ENCODE measurements around the gene BUB3.
"Not testable (repeated sequence)": the region's sequence is repeated elsewhere in the genome, so short reads cannot be mapped to it uniquely, and the experiment has no call there.

Gene BUB3

DNA sequence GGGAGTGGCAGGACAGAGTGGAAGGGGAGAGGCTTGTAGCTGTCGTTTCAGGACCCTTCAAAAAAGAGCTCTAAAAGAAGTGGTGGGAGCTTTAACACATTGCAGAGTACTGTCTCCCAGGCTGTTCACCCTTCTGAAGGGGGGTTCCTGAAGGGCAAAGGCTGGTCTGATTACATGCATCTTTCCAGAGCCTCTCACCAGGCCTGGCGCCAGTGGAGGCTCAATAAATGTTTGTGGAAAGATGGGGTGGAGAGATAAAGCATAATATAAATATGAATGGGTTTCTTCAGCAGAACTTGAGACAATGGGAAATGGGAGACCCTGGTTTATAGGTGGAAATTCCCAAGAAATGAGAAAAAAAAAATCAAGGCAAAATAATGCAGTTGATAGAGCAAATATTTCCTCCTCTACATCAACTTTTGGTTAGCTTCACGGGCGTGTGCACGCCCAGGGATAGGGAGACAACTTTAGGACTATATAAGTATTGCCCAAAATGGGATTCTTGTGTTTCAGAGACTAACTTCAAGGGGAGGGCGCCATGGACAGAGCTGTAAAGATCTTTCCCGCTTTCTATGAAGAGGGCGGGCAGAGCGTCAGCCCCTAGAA, 613 bp upstream of the BUB3 start:
- in situ Hi-C loops (cut with HindIII; ENCODE audit: low sequenced_read_pairs) = no loop called here

DNA sequence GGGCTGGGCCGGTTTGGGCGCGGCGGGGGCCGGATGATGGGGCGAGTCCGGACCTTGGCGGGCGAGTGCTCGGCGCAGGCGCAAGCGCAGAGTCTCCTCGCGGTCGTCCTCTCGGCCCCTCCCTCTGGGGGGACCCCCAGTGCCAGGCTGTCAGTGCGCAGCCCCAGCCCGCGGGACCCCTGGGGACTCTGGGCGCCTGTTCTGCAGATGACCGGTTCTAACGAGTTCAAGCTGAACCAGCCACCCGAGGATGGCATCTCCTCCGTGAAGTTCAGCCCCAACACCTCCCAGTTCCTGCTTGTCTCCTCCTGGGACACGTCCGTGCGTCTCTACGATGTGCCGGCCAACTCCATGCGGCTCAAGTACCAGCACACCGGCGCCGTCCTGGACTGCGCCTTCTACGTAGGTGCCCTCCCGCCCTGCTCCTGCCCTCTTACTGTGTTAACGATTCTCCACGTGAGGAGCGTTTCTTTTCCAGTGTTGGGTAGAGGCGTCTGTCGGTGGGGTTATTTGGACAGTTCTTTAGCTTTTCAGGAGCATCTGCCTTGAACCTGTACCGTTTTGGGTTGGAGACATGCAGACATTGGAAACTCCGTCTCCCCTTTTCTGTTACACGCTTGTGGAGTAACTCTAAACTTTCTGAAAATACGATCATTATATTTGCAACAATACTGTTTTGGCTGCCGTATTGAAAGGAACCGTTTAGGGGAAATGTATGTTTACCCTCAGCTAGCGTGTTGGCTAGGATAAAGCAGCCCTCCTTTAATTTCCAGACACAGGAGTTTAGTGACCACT, 706 bp downstream of the BUB3 start:
- in situ Hi-C loops (cut with HindIII; ENCODE audit: low sequenced_read_pairs) = no loop called here

DNA sequence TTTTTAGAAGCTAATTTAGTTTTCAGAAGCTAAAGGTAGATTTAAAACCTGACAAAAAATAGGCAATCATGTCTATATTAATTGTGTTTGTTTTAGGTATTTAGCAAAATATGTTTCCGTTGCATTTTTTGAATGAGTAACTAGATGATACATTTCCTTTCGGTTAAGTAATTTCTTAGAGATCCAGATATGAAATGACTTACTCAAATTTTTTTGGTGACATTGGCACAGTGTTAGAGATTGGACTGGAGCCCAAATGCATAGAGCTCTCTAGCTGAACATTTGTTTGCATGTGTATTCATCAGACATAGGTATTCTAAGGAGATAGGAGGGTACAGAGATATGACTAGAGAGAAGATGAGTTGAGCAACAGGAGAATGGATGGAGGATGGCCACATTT, 1.9 kb downstream of the BUB3 start:
- in situ Hi-C loops (cut with HindIII; ENCODE audit: low sequenced_read_pairs) = no loop called here

DNA sequence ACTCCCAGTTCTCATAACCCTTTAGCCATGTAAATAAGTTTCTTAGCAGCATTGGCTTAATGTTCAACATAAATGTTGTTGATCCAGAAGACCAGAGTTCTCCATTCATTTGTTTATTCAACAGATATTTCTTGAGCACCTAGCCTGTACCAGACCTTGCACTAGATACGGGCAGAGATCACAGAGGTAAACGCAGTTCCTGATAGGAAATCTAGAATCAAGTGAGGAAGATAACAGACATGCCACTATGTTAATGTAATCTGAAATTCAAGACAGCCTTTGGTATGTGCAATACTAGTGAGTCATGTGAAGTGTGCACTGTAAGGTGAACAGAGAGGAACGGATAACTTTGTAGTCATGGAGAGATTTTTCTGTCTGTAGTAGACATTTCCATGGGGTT, 3.0 kb downstream of the BUB3 start:
- in situ Hi-C loops (cut with HindIII; ENCODE audit: low sequenced_read_pairs) = no loop called here

DNA sequence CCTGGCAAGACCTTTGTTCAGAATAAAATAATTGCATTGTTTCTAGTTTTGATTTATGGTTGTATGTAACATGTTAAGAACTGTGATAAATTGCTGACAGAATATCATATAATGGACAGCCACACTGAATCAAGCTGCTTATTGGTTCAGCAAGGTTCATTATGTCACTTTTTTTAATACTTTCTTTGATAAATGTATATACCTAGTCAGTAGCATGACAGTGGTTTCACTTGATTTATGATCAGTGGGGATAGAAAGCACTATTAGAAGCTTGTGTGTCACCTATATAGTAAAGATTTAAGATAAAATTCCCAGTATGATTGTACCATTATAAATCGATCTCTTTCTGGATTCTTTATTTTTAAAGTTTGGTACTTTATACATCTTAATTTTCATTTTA, 4.5 kb downstream of the BUB3 start:
- in situ Hi-C loops (cut with HindIII; ENCODE audit: low sequenced_read_pairs) = no loop called here

DNA sequence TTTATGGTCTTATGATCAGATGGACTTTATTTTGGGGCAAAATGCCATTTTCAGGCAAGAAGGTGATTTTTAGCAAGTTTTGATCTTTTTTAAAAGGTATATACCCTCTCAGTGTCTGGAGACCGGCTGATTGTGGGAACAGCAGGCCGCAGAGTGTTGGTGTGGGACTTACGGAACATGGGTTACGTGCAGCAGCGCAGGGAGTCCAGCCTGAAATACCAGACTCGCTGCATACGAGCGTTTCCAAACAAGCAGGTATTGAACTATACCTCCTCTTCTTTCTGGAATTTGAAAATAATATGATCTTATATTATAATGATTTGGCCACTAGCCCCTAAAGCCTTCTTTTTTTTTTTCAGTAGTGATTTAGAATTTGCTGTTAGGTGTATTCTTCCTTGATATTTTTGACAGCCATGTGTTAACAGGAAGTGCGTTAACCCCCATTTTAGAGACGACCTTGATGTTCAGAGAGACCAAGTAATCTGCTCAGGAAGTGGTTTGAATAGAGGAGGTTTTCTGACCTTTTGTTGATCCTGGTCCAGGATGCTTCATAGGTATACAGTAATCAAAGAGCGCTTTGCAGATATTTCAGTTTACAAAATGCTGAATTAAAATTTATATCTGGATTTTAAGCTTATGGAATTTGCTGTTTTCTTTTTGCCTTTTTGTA, 6.2 kb downstream of the BUB3 start:
- in situ Hi-C loops (cut with HindIII; ENCODE audit: low sequenced_read_pairs) = no loop called here

DNA sequence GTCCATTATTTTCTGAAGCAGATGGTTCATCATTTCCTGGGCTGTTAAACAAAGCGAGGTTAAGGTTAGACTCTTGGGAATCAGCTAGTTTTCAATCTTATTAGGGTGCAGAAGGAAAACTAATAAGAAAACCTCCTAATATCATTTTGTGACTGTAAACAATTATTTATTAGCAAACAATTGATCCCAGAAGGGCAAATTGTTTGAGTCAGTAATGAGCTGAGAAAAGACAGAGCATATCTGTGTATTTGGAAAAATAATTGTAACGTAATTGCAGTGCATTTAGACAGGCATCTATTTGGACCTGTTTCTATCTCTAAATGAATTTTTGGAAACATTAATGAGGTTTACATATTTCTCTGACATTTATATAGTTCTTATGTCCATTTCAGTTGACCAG, 10.1 kb downstream of the BUB3 start:
- in situ Hi-C loops (cut with HindIII; ENCODE audit: low sequenced_read_pairs) = no loop called here

DNA sequence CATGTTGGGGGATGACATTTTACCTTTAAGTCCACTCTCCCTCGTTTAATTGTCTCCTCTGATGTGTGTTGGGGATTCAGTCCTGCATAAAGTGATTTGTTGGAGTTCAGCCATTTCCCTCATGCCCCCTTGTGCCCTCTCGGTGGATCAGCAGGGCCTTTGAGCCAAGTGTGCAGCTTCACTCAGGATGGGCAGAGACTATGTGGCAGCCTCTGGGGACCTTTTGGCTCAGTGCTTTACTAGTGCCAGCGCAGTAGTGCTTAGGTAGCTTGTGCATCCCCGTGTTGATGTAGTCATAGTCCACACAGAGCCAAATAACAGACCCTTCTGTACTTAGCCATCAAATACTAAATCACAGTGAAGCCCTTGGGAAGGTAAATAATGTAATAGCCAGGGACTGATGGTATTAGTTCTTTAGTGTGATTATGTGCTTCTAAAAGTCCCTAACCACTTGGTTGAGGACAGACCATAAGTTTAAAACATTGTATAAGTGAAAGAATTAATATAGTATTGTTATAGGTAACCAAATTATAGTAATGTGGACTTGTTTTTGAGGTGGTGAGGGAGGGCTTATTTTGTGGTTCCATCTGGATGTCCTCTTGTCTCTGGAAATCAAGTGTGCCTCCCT, 11.4 kb downstream of the BUB3 start:
- in situ Hi-C loops (cut with HindIII; ENCODE audit: low sequenced_read_pairs) = no loop called here

DNA sequence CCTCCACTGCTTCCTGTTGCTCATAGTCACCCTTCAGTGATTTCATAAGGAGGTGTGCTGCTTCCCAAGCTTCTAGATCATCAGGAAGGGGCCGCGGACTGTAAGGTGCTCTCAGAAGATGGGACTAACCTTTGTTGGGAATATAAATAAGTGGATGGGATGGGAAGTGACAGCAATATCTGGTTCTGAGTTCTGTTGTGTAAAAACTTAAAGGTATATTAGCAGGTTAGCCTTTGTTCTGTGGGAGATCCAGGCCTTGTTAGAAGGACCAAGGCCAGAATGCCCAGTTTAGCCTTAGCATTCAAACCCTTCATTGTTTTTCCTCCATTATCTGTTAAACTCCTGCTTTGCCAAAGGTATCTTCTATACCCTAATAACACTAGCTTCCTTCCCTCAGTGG, 12.4 kb downstream of the BUB3 start:
- in situ Hi-C loops (cut with HindIII; ENCODE audit: low sequenced_read_pairs) = no loop called here

DNA sequence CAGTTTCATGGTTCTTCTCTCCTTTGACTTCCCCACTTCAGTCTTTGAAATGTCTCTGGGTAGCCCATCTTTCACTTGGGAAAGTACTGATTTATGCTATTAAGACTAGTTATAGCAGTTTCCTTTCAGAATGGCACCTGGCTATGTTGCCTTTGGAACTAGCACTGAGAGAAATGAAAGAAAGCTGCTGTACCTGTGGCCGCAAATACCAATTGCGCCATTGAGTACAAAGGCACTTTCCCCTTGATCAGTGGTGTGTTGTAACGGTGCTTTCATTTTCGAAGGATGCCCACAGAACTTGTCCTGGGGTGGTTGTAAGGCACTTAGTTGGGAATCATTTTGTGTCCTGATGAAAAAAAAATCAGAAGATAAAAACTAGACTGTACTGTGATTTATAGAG, 16.8 kb downstream of the BUB3 start:
- in situ Hi-C loops (cut with HindIII; ENCODE audit: low sequenced_read_pairs) = no loop called here

DNA sequence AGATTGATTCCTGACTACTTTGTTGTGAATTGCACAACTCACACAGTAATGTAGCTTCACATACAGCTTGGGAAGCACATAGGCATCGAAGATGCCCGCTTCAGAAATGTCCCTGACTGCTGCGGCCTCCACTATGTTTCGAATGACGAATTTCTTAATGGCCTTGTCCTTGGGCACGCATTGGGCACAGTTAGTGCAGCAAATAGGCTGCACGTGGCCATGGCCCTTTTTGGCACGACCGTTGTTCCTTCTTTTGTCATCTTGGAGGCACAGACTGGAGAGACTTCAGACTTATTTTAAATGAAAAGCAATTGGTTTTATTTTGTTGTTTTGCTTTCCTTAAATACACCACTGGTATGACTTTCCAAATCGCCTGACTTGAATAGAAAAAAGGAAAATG, 17.4 kb downstream of the BUB3 start:
- in situ Hi-C loops (cut with HindIII; ENCODE audit: low sequenced_read_pairs) = not testable (repeated sequence)

DNA sequence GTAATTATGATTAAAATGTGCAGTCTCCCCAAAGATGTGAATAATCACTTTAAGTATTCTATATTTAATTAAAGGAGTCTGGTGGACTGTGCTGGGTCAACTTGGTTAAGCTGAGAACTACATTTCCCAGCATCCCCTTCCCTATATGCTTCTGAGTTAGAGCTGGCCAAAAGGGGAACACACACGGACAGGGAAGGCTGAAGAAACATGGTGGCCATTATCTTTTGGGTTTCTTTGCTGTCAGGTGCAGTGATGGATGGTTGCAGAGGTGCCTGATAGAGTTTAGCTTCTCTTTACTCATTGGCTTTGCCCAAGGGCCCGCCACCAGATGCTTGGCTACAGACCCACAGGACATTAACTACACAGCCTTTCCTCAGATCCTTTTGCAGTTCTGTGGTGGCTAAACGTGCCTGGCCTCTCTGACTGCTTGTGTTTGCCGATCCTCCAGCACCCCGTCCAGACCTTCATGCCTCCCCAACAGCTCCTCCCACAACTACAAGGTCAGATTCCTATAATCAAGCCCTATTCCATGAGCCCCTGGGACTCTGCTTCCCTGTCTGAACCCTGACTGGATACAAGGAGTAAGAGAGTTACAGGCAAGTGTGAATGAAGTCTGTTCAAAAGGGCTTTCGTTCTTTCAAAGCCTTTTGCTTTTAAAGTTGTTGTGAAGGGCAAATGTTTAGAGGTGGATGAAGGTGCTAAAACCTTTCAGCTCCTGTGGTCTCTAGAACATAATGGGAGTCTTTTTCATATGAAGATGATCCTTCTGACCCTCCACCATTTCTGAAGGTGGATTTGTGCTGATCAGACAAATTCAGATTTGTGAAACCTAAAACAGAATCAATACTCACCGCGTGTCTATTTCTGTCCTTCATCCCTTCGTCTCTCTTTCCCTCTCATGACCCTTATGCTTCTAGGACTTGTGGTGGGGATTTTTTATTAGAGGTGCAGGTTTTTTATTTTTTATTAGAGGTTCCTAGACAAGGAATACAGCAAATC, 21.5 kb downstream of the BUB3 start:
- in situ Hi-C loops (cut with HindIII; ENCODE audit: low sequenced_read_pairs) = no loop called here

DNA sequence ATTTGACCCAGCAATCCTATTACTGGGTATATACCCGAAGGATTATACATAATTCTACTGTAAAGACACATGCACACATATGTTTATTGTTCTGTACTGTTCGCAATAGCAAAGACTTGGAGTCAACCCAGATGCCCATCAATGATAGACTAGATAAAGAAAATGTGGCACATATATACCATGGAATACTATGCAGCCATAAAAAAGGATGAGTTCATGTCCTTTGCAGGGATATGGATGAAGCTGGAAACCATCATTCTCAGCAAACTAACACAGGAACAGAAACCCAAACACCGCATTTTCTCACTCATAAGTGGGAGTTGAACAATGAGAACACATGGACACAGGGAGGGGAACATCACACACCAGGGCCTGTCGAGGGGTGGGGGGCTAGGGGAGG, 24.2 kb downstream of the BUB3 start:
- in situ Hi-C loops (cut with HindIII; ENCODE audit: low sequenced_read_pairs) = not testable (repeated sequence)

DNA sequence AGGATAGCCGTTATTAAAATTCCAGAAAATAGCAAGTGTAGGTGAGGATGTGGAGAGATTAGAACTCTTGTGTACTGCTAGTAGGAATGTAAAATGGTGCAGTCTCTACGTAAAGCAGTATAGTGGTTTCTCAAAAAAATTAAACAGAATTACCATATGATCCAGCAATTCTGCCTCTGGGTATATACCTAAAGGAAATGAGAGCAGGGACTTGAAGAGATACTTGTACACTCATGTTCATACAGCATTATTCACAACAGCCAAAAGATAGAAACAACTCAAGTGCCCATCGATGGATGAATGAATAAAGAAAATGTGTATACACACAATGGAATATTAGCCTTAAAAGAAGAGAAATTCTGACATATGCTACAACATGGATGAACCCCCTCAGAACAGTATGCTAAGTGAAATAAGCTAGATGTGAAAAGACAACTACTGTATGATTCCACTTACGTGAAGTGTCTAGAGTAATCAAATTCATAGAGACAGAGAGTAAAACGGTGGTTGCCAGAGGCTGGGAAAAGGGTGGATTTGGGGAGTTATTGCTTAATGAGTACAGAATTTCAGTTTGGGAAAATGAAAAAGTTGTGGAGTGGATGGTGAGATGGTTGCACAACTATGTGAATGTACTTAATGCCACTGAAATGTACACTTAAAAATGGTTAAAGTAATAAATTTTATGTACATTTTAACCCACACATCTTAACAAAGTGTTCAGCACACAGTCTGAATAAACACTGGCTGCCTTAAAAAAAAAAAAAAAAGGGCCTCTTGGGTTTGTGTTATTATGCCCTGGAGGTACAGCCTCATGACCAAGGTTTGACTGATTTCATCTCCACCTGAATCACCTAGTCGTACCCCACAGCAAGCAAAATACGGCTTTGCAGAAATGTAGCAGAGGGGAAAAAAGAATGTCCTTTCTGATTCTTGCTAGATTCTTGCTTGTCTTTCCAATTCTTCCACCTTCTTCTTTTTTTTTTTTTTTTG, 26.2 kb downstream of the BUB3 start:
- in situ Hi-C loops (cut with HindIII; ENCODE audit: low sequenced_read_pairs) = no loop called here

DNA sequence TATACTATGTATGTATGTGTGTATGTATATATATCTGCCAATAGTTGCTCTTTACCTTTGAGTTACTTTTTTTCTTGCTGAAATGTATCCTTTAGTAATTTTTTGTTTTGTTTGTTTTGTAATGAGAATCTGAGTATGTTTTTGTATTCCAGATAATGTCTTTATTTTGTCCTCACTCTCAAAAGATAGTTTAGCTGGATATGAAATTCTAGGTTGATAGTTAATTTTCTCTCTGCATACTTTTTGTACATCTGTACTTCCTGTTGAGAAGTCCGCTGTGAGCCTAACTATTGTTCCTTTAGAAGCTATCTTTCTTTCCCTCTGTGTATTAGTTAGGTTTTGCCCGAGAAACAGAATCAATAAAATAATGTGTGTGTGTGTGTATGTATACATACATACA, 29.5 kb downstream of the BUB3 start:
- in situ Hi-C loops (cut with HindIII; ENCODE audit: low sequenced_read_pairs) = no loop called here

DNA sequence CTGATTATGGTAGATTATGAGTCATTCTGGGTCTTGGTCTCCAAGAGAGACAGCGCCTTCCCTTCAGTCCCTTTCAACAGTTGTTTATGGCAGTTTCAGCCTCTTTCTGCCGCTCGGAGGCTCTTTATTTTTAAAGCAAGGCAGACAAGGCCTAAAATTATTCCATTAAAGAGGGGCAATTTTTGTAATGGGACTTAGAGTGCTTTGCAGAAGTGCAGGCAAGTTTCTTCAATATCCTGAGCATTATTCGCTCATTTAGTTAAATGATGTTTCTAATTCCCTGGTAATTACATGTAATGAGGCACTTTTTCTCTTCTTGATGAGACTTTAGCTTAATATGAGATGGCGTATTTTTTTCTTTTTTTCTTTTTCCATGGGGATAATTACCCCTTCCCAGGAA, 33.6 kb downstream of the BUB3 start:
- in situ Hi-C loops (cut with HindIII; ENCODE audit: low sequenced_read_pairs) = no loop called here

DNA sequence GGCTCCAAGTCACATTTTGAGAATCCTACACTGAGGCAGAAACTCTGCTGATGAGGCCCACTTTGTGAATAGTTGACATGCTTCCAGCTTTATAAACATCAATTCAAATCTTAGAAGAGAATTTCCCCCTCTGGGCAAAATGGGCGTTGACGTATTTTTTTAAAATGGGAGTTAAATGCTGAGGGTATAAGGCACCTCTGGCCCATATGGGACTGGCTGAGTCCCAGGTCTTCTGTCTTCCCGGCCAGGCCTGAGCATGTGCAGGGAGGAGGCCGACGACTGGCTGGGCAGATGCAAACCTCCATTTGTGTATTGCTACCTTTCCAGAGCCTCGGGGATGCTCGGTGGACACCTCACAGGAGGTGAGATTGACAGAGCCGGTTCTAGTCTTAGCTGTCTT, 37.7 kb downstream of the BUB3 start:
- in situ Hi-C loops (cut with HindIII; ENCODE audit: low sequenced_read_pairs) = no loop called here

DNA sequence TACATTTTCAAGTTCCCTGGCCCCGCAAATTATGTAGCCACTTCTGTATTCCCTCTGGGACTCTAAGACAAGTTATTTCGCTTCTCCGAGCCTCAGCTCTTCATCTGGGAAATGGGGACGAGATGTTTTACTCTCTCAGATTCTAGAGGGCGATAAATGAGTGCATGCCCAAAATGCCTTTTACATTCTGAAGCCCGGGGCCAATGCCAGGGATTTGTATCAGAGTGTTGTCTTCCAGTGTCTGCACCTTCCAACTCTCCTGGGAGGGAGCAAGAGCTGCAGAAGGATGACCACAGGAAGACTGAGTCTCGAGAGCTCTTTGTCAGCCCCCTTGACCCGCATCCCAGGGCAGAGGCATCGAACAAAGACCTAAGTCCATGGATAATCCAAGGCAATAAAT, 39.9 kb downstream of the BUB3 start:
- in situ Hi-C loops (cut with HindIII; ENCODE audit: low sequenced_read_pairs) = no loop called here

DNA sequence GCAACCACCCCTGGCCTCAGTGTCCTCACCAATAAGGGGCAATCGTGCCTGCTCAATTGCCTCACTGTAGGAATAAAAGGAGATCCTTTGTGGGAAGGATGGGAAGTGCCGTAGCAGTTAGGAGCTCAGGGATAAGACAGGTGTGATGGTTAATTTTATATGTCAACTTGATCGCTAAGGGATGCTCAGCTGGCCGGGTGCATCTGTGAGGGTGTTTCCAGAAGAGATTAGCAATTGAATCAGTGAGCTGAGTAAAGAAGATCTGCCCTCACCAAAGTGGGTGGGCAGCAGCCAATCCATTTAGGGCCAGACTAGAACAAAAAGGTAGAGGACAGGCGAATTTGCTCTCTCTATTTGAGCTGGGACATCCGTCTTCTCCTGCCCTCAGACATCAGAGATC, 46.3 kb downstream of the BUB3 start:
- in situ Hi-C loops (cut with HindIII; ENCODE audit: low sequenced_read_pairs) = no loop called here
